Nephron (organoid): ENCODE measurements around the gene CDHR2.
A peak's percentile ranks its signal among the peaks of the same experiment; 100 is the strongest.

Experiments used
- H3K27ac Mint-ChIP-seq, 3 experiments: 2 replicates each; pipeline ENCODE4 v1.8.0; 2020; ENCODE audit warnings: mixed read lengths in 3 of 3, mild to moderate bottlenecking in 2 of 3, moderate library complexity in 1 of 3
- H3K27me3 Mint-ChIP-seq: 2 replicates; pipeline ENCODE4 v1.8.0; 2021; ENCODE audit warnings: low read depth, mild to moderate bottlenecking, moderate library complexity, mixed read lengths
- H3K36me3 Mint-ChIP-seq: 2 replicates; pipeline ENCODE4 v1.8.0; 2020; ENCODE audit warnings: low read depth, mixed read lengths
- H3K4me1 Mint-ChIP-seq: 2 replicates; pipeline ENCODE4 v1.8.0; 2020; ENCODE audit warnings: mixed read lengths
- H3K4me3 Mint-ChIP-seq, 3 experiments: 2 replicates each; pipeline ENCODE4 v1.8.0; 2020; ENCODE audit warnings: mild to moderate bottlenecking in 3 of 3, mixed read lengths in 3 of 3, moderate library complexity in 2 of 3
- H3K9me3 Mint-ChIP-seq: 2 replicates; pipeline ENCODE4 v1.8.0; 2020; ENCODE audit warnings: mixed read lengths
- CTCF ChIP-seq, 3 experiments: fragments of 200-600 bp; sonication (generic); IDR thresholded peaks; one replicate each; pipeline ENCODE4 v1.5.0; 2021; ENCODE audit warnings: antibody characterized with exemption in 3 of 3; ENCODE audit not compliant: unreplicated experiment in 3 of 3

CDHR2 gene

GRCh38 chr5:176628406-176629228, 79.5 kb downstream of the CDHR2 start:
- H3K27me3 Mint-ChIP-seq: peaks cover 96% of the 10 kb centered on the region
- peak overlapping the region; percentile 26 to 40 (median 33) for H3K4me3 Mint-ChIP-seq
- no peaks in the 10 kb centered on the region for H3K4me1 Mint-ChIP-seq
- H3K9me3 Mint-ChIP-seq: no peaks in the 10 kb centered on the region
- no peaks in the 10 kb centered on the region for H3K36me3 Mint-ChIP-seq
- TF ChIP-seq CTCF (IDR thresholded peaks at IDR 0.05; ENCODE audit: unreplicated experiment in 3 of 3): no peak
- H3K27ac Mint-ChIP-seq: no peak overlapping the region

- H3K4me3 Mint-ChIP-seq: peak overlapping the region; percentile 26 to 40 (median 33)
- no peak for TF ChIP-seq CTCF (IDR thresholded peaks at IDR 0.05; ENCODE audit: unreplicated experiment in 3 of 3)
- no peaks in the 10 kb centered on the region for H3K9me3 Mint-ChIP-seq
- H3K27ac Mint-ChIP-seq: no peak overlapping the region
- H3K4me1 Mint-ChIP-seq: no peaks in the 10 kb centered on the region
- no peaks in the 10 kb centered on the region for H3K36me3 Mint-ChIP-seq
- peaks cover 97% of the 10 kb centered on the region for H3K27me3 Mint-ChIP-seq
Observed at GRCh38 chr5:176629317-176629852, 80.2 kb downstream of the CDHR2 start.

GRCh38 chr5:176629853-176630680, 80.9 kb downstream of the CDHR2 start, which contains the start of the genes EIF4E1B and SNCB:
Gene EIF4E1B, plus strand, starts transcription at chr5:176630675. Its CDS starts 12,113 bp downstream, at chr5:176642788.
Gene SNCB, minus strand, starts transcription at chr5:176630534. Its CDS starts 880 bp downstream, at chr5:176629654.
- H3K27ac Mint-ChIP-seq: no peak within 1 kb of the TSS
- H3K27me3 Mint-ChIP-seq: peaks cover 95% of the 10 kb centered on the region
- no peak for TF ChIP-seq CTCF (IDR thresholded peaks at IDR 0.05; ENCODE audit: unreplicated experiment in 3 of 3)
- peak within 1 kb of the TSS; percentile 22 to 63 (median 60) for H3K4me3 Mint-ChIP-seq
- no peaks in the 10 kb centered on the region for H3K36me3 Mint-ChIP-seq
- peaks cover 3% of the 10 kb centered on the region for H3K9me3 Mint-ChIP-seq
- no peaks in the 10 kb centered on the region for H3K4me1 Mint-ChIP-seq

- Mint-ChIP-seq H3K4me1 (no peaks in the 10 kb centered on the region), H3K27ac (no peak overlapping the region)
- no peak for TF ChIP-seq CTCF (IDR thresholded peaks at IDR 0.05; ENCODE audit: unreplicated experiment in 3 of 3)
Observed at GRCh38 chr5:176630681-176631222, 81.6 kb downstream of the CDHR2 start.

GRCh38 chr5:176631383-176632200, 82.5 kb downstream of the CDHR2 start:
- peaks cover 5% of the 10 kb centered on the region for H3K9me3 Mint-ChIP-seq
- no peak overlapping the region for H3K4me3 Mint-ChIP-seq
- H3K4me1 Mint-ChIP-seq: no peaks in the 10 kb centered on the region

More at GRCh38 chr5:176630681-176631222, 81.6 kb downstream of the CDHR2 start:
- peaks cover 5% of the 10 kb centered on the region for H3K9me3 Mint-ChIP-seq
- no peaks in the 10 kb centered on the region for H3K36me3 Mint-ChIP-seq
- peaks cover 95% of the 10 kb centered on the region for H3K27me3 Mint-ChIP-seq
- peak overlapping the region; percentile 22 to 63 (median 60) for H3K4me3 Mint-ChIP-seq

More at GRCh38 chr5:176631383-176632200, 82.5 kb downstream of the CDHR2 start:
- H3K36me3 Mint-ChIP-seq: no peaks in the 10 kb centered on the region
- TF ChIP-seq CTCF (IDR thresholded peaks at IDR 0.05; ENCODE audit: unreplicated experiment in 3 of 3): no peak
- H3K27ac Mint-ChIP-seq: no peak overlapping the region
- peaks cover 95% of the 10 kb centered on the region for H3K27me3 Mint-ChIP-seq
